ENCODE data around the gene AKR7A2. TPM values are rescaled to one million over a fixed set of nuclear protein-coding genes. Genes with fewer than 3 reads are reported as not detected.
"Not testable (repeated sequence)": the region's sequence is repeated elsewhere in the genome, so short reads cannot be mapped to it uniquely, and the experiment has no call there.

AKR7A2 gene
- polyA plus RNA-seq, 4 donors: 76.7 to 107 (median 87.1) TPM

- not testable (repeated sequence) for DNase-seq (ENCODE audit: low read depth in 4 of 4, low spot score in 2 of 4)
These were observed 42.3 kb downstream of the AKR7A2 start for GRCh38 chr1:19269427-19270342.

GRCh38 chr1:19268445-19268844 lies 43.5 kb downstream of the AKR7A2 start:
- DNase-seq (ENCODE audit: low read depth in 4 of 4, low spot score in 2 of 4): no peak

GRCh38 chr1:19262744-19263143 lies 49.2 kb downstream of the AKR7A2 start:
- DNase-seq (ENCODE audit: low read depth in 4 of 4, low spot score in 2 of 4): no peak

GRCh38 chr1:19262047-19262446 lies 49.9 kb downstream of the AKR7A2 start:
- no peak for DNase-seq (ENCODE audit: low read depth in 4 of 4, low spot score in 2 of 4)

GRCh38 chr1:19260211-19261138 lies 51.5 kb downstream of the AKR7A2 start:
- no peak for DNase-seq (ENCODE audit: low read depth in 4 of 4, low spot score in 2 of 4)

GRCh38 chr1:19258353-19258752 lies 53.6 kb downstream of the AKR7A2 start:
- DNase-seq (ENCODE audit: low read depth in 4 of 4, low spot score in 2 of 4): no peak

- no peak for DNase-seq (ENCODE audit: low read depth in 4 of 4, low spot score in 2 of 4)
These were observed 54.6 kb downstream of the AKR7A2 start for GRCh38 chr1:19257178-19257914.

- DNase-seq (ENCODE audit: low read depth in 4 of 4, low spot score in 2 of 4): not testable (repeated sequence)
These were observed 55.6 kb downstream of the AKR7A2 start for GRCh38 chr1:19256301-19256700.

GRCh38 chr1:19255288-19255687 lies 56.7 kb downstream of the AKR7A2 start:
- DNase-seq (ENCODE audit: low read depth in 4 of 4, low spot score in 2 of 4): no peak

- DNase-seq (ENCODE audit: low read depth in 4 of 4, low spot score in 2 of 4): no peak
These were observed 57.5 kb downstream of the AKR7A2 start for GRCh38 chr1:19254416-19254815.

Other genes starting within 250 kb of the AKR7A2 start
- 100 to 1,000 TPM in 3 of 4 donors, 10 to 100 TPM in 1; 99.6 to 159 (median 126) TPM for gene UBR4, start 101.9 kb downstream of the AKR7A2 start, polyA plus RNA-seq (ENCODE audit: insufficient read length in 4 of 4)
- gene EMC1, start 60.6 kb downstream of the AKR7A2 start, polyA plus RNA-seq (ENCODE audit: insufficient read length in 4 of 4): 10 to 100 TPM; 40.6 to 56.1 (median 48.8) TPM
- gene MRTO4, start 60.3 kb downstream of the AKR7A2 start, polyA plus RNA-seq (ENCODE audit: insufficient read length in 4 of 4): 10 to 100 TPM; 28.0 to 31.4 (median 30.3) TPM
- 1 to 10 TPM in 3 of 4 donors, under 1 TPM in 1; 0.87 to 3.3 (median 2.0) TPM for gene AKR7A3, start 23.4 kb downstream of the AKR7A2 start, polyA plus RNA-seq (ENCODE audit: insufficient read length in 4 of 4)
- gene SLC66A1, start 182 bp upstream of the AKR7A2 start, polyA plus RNA-seq (ENCODE audit: insufficient read length in 4 of 4): 10 to 100 TPM in 3 of 4 donors, 1 to 10 TPM in 1; 9.6 to 18.3 (median 15.1) TPM
- 100 to 1,000 TPM; 225 to 279 (median 246) TPM for gene CAPZB, start 173.4 kb upstream of the AKR7A2 start, polyA plus RNA-seq (ENCODE audit: insufficient read length in 4 of 4)